GM12864 (cell line): ENCODE results near the gene BLTP3B.
"Not testable (repeated sequence)": the region's sequence is repeated elsewhere in the genome, so short reads cannot be mapped to it uniquely, and the experiment has no call there.

Experiments
- DNase-seq: peaks from one replicate; pipeline ENCODE4 v3.0.0-alpha.2; 2011; ENCODE audit warnings: low read depth
- H3K4me3 ChIP-seq: 2 replicates; pipeline ENCODE4 v1.5.1; 2011; ENCODE audit warnings: mild to moderate bottlenecking, low read depth, low read length, control low read depth
- TF ChIP-seq, protein P1 (sequence below): IDR thresholded peaks from 2 replicates; pipeline ENCODE4 v1.5.1; 2011; ENCODE audit warnings: low read depth, mild to moderate bottlenecking, moderate library complexity, low read length, control low read depth, inconsistent platforms; ENCODE audit errors: missing control alignments

The BLTP3B gene

DNA sequence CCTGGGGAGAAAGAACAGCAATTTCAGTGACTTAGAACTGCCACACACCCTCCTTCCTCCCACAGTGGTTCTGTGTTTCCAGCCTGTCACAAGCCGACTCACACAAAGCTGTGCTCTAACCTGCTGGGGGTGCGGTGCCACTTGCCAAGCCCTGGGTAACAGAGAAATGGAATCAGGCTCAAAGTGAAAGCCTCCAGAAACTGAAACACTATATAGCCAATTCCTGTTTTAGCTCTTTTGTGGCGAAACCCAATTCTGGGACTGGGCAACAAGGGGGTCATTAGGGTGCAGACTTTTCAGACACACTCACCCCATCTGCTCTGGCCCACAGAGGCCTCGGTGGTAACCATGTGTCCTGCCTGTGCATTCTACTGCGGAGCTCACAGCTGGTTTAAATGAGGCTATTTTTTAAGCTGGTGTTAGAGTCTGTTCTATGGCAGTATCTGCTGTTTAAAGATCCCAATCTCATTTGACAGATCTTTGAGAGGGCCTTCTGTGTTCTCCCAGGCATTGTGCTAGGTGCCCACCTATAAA is 42.8 kb upstream of the BLTP3B start:
- TF ChIP-seq, protein P1, sequence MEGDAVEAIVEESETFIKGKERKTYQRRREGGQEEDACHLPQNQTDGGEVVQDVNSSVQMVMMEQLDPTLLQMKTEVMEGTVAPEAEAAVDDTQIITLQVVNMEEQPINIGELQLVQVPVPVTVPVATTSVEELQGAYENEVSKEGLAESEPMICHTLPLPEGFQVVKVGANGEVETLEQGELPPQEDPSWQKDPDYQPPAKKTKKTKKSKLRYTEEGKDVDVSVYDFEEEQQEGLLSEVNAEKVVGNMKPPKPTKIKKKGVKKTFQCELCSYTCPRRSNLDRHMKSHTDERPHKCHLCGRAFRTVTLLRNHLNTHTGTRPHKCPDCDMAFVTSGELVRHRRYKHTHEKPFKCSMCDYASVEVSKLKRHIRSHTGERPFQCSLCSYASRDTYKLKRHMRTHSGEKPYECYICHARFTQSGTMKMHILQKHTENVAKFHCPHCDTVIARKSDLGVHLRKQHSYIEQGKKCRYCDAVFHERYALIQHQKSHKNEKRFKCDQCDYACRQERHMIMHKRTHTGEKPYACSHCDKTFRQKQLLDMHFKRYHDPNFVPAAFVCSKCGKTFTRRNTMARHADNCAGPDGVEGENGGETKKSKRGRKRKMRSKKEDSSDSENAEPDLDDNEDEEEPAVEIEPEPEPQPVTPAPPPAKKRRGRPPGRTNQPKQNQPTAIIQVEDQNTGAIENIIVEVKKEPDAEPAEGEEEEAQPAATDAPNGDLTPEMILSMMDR, result no peak
- DNase-seq, result no peak
- H3K4me3 ChIP-seq, result no peak overlapping the region

DNA sequence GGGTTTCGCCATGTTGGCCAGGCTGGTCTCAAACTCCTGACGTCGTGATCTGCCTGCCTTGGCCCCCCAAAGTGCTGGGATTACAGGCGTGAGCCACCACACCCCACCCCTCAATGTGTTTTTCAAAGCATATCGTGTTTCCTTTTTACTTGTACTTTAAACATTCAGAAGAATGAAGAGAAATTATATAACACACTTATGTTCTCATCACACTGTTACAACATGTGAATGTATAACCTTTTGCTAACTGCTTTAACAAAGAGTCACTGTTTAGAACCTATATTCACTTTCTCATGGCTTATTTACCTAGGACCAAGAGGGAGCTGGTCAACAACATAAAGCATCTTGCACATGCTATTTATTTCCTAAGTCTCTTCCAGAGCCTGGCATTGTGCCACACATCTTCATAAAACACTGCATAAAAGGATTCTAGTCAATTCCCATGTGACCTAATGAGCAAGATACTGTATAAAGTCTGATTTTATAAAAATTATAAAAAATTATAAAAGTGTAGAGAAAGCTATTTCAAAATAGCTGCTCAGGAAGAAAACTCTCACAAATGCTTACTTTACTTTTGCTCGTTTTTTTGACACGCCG is 42.0 kb upstream of the BLTP3B start:
- DNase-seq, result no peak

DNA sequence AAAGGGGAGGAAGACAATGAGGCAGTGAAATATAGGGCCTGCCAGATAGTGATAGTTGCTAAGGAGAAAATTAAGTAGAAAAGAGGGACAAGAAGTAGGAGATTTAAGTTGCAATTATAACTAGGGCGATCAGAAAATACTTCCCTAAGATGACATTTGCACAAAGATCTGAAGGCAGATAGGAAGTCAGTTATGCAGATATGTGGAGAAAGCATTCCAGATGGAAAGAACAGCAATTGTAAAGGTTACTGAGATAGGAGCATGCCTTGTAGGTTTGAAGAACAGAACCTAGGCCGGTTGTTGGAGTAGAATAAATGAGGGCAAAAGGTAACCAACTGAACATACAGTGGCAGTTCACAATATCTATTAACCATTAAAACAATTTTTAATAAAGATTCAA is 36.6 kb upstream of the BLTP3B start:
- TF ChIP-seq, protein P1, result no peak
- H3K4me3 ChIP-seq, result no peak overlapping the region
- no peak for DNase-seq

More for the DNA sequence above, 42.0 kb upstream of the BLTP3B start:
- no peak overlapping the region for H3K4me3 ChIP-seq
- TF ChIP-seq, protein P1, result no peak

DNA sequence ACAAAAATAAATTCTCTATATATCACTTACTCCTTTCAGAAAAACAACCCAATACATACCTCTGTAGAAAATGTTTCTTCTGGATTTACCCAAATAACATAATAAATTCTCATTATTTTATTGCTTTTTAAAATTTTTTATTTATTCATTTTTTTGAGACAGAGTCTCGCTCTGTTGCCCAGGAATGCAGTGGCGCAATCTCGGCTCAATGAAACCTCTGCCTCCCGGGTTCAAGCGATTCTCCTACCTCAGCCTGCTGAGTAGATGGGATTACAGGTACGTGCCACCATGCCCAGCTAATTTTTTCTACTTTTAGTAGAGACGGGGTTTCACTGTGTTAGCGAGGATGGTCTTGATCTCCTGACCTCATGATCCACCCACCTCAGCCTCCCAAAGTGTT is 33.8 kb upstream of the BLTP3B start:
- not testable (repeated sequence) for H3K4me3 ChIP-seq, DNase-seq

DNA sequence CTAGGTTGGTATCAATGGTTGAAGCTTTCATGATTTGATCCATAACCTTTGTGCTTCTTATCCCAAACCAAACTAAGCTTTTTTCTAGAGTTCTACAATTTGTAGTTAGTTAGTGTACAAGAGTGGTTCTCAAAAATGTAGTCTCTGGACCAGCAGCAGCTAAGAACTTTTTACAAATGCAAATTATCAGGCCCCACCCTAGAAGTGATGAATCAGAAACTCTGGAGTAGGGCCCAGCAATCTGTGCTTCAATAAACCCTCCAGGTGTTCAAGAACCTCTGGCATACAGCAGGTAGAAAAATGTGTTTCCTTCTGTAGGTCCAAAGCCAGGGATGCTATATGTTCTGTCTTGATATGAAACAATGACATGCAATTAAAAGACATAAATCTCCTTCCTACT is 31.8 kb upstream of the BLTP3B start:
- H3K4me3 ChIP-seq, result no peak overlapping the region
- TF ChIP-seq, protein P1, result no peak
- DNase-seq, result no peak

DNA sequence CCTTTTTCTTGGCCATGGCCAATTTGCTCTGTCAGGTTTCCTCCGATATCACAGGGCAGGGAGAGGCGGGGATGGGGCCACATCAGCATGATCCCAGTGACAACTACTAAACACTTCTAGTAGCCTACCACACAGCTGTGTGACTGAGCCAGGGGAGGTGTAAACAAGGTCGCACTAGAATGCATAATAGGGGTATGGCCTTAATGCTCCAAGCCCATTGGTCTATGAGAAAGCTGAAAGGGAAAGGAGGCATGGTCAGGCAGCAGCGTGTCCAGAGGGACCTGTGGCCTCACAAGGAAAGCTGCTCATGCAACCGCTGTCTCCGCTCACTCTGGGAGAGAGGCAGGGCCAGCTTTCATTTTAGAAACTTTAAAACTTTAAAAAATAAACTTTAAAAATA is 30.4 kb upstream of the BLTP3B start:
- DNase-seq, result no peak
- TF ChIP-seq, protein P1, result no peak

DNA sequence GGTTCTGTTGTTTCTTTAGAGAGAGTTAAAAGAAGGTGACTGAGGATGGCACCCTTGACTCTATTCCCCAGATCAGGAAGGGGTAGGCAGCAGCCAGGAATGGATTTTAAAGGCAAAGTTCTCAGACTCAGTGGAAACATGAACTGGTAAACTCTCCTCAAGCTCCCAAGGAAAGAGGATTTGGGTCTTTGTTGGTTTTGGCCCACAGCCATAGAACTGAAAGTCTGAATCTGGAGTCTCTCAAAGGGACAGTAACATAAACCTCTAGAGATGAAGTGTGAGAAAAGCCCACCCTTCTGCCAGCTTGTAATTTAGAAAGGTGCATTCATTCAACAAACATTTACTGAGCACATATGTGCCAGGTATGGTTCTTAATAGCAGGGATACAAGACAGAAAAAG is 28.6 kb upstream of the BLTP3B start:
- TF ChIP-seq, protein P1, result no peak

More for the DNA sequence above, 30.4 kb upstream of the BLTP3B start:
- H3K4me3 ChIP-seq, result no peak overlapping the region

More for the DNA sequence above, 28.6 kb upstream of the BLTP3B start:
- no peak for DNase-seq
- no peak overlapping the region for H3K4me3 ChIP-seq
